Stimulated activated CD8-positive, alpha-beta memory T cell treated with anti-CD3 and anti-CD28 coated beads, Interleukin-4, amount 100 ng/mL, for 1 hour (primary cell): Measurements from ENCODE around the gene LRRC1.
"Not testable (repeated sequence)": the region's sequence is repeated elsewhere in the genome, so short reads cannot be mapped to it uniquely, and the experiment has no call there.

Experiments
- DNase-seq, 2 donors: peaks; one replicate each; pipeline ENCODE4 v3.0.0-alpha.2; 2020; ENCODE audit warnings: low read depth in 2 of 2, low spot score in 1 of 2

The LRRC1 gene

DNA sequence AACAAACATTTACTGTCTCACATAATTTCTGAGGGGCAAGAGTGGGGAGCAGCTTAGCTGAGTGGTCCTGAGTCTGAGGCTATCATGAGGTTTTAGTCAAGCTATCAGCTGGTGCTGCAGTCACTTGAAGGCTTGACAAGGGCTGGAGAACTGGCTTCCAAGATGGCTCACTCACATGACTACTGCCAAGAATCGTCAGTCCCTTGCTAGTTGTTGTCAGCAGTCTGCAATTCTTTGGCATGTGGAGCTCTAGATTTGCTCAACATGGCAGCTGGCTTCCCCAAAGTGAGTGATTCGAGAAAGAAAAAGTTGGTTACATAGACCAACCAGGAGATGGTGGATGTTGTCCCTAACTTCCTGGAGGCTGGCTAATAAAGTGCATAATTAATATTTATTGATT is 2.8 kb upstream of the LRRC1 start:
- no peak for DNase-seq

DNA sequence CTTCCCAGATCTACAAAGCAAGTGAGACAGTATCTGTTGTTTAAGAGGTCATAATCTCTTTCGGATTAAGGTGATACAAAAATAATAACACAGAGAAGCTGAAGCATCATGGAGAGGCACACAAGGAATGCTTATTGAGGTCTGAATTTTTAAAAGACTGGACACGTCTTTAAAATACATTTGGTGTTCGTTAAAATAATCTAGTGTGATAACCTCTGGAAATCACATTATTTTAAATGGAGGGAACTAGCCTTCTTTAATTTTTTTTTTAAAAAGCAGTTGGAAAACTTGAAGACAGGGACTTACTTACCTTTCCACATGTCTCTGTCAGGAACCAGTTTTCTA is 1.9 kb upstream of the LRRC1 start:
- no peak for DNase-seq

DNA sequence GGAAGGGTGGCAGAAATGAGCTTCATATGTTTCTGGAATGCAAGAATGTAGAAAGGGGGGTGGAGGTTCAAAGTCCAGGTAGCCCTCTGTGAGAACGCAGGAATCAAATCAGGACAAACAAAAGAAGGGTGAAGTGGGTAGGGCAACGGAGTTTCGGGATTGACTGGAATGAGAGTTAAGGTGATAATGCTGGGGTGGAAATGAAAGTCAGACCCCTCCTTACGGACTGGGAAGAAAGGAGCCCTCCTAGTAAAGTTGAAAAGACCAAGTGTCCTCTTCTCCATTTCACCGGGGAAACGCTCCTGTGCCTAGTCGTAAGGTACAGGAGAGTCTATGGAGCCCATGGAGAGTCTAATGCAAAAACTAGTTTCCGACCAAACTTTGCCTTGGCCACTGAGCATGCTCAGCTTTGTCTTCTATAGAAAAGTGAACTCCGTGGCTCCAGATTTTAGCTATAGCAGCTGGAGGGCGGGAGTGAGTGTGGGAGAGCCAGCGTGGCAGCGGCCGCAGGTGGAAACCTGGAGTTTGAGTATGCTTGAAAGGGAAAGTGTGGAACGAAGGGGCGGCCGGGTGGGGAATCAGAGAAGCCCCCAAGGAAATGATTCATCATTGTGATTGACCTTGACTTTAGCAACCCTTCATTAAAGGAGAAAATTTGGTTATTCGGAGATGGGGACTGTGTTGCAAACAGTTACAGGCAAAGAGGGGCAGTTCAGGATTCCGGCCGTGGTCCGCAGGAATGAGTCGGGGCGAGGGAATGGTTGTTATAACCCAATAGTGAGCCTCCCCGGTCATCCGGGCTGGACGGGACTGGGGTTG is 1.3 kb upstream of the LRRC1 start:
- DNase-seq, result no peak

DNA sequence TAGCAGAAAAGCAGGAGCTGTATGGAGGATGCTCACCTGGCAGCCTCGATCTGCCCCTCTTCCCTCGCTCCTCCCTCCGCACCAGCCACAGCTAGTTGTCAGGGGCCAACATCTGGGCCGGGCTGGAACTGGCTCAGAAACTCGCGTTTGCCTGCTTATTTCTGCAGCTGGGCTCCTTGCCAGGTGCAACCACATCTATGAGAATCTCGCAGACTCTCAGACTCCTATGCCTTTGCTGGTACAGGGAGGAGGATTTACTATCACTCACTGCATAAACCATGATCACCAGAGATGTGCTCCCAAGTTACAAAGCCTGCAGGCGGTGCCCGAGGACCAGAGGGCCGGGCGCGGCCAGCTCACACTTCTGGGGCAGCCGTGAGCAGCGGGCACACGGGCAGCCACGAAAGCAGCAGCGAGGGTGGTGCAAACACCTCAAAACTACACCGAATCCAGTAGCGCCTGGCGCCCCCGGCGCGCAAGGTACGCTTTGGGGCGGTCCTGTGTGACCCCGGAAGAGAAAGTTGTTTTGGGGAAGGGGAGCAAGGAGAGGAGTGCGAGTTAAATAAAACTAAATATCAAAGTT is 577 bp upstream of the LRRC1 start:
- DNase-seq, result peak in 1 of 2 donors; percentile 35

DNA sequence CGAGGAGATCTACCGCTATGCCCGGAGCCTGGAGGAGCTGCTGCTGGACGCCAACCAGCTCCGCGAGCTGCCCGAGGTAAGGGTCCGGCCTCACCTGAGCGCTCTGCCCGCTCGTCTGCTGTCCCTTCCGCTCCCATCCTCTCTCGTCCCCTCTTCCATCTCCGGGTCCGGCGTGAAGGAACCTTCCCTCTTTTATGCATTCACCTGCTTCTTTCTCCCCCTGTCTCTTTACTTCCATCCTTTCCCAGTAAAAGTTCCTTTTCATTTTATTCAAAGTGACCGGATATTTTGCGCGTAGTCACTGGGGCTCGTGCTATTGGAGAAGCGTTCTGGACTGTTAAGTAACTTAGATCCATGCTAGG is 516 bp downstream of the LRRC1 start:
- DNase-seq, result no peak

DNA sequence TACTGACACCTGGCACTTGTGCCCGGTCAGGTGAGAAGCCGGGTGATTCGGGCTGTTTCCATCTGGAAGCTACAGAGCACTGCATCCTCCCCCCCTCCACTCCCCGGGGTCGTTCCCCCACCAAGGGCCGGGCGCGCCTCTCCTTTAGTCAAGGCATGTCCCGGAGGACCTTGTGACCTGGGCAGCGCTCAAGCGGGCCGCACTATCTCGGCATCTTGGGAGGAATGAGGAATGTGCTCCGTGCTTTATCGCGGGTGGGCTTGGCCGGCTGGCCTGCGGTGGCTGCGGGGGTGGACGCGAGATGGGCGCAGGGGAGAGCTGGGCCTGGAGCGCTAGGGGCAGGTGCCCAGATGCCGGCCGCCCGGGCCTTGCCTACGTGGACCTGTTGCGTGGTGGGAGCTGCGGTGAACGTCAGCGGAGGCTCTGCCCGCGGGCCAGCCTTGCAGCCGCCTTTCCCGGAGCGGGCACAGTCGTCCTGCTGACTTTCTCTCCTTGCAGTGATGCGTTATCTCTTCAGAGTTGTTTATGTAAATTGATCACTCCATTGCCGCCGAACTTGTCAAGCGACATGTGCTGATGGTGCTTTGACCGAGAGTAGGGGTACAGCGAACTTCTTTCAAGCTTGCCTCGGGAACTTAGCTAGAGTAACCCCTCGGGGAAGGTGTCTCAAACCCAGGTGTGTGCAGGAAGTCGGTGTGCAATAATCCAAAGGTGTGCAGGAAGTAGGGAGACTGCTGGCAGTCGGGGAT is 1.1 kb downstream of the LRRC1 start:
- no peak for DNase-seq

DNA sequence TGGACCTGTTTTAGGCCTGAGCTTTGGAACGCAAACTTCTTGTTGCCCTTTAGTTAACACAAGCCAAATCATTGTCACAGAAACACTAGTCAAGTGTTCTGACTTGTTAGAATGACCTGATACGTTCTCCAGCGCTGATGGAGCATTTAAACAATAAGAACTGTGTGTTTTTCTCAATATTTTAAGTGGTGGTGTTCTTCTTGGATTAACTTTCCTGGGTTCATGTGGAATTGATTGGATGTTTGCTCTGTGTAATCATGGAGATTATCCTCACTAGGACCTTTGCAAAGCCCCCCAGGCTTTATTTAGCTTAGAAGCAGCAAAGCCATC is 1.6 kb downstream of the LRRC1 start:
- no peak for DNase-seq

DNA sequence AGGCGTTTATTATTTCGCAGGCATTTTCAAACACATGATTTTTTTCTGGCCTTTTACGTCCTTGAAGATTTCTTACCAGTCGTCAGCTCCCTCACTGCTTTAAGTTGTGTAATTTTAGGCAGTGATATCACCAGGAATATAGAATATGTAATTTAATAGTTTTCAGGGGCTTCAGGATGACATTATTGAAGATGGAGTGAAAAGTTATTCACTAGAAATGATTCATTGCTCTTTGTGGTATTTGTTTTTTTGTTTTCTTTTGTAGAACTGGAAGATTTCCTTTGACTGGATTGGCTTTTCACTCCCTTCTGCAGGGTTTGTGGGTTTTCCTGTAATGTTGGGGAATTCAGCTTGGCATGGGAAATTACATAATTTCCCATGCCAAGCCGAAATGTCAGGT is 2.0 kb downstream of the LRRC1 start:
- no peak for DNase-seq

DNA sequence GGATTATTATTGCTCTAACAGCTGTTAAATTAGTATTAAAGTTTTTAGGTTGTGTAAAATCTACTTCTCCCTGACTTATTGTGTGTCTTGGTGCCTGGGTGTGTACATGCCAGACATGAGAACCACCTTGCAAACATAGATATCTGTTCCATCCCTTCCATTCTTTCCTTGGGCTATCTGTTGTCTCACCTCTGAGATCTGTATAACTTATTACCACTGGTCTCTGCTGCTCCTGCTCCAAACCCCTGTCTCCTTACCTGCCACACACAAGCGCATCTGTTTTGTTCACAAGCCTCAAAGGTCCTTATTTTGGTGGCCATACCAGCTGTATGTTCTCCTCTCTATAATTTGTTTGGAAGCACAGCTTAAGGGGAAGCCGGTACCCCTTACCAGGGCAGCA is 2.5 kb downstream of the LRRC1 start:
- no peak for DNase-seq

DNA sequence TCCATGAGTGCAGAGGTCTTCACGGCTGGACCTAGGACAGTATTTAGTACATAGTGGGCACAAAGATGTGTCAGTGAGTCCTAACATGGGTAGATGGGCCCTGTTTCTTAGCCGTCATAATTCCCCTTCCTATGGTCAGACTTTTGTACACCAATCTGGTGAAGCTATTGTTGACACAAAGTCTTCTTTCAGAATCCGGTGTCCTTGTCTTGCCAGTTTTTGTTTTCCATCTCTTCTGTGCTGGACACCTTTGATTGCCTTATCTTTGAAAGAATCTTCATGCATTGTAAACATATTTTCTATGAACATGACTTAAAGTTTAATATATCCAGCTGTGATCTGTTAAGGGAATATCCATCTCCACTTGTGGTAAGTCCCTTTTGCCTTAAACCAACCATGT is 4.5 kb downstream of the LRRC1 start:
- DNase-seq, result no peak

DNA sequence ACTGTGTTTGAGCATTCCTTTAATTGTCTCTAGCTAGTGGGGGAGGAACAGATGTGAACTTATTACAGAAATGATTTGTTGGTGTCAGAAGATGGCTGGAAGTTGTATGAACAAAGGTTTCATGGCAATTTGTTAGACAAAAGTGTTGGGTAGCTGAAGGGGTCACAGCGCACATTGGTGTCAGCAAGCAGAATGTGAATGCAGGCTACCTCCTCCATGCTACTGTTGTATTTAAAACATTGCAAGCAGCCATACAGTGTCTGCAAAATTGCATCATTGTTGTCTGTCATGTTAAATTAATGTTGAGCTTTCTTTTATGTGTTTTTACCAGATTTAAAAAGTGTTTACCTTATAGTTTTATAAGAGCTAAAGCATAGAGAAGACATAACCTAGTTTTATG is 6.2 kb downstream of the LRRC1 start:
- no peak for DNase-seq

DNA sequence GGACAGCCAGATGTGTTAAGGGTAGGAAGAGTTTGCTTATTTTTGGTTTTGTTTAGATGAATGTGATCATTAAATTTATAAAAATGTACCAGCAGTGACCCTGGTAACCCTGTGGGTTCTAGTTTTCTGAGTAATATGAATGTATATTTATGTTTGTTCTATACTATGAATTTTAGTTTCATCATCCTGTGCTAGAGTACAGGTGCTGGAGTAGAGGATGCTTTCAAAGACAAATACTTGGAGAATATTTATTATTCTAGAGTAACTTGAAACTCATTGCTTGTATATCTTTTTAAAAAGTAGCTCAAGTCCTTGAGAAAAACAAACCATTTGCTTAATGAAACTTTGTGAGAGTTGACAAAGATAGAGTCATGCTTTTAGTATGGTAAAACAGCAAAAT is 7.8 kb downstream of the LRRC1 start:
- no peak for DNase-seq

DNA sequence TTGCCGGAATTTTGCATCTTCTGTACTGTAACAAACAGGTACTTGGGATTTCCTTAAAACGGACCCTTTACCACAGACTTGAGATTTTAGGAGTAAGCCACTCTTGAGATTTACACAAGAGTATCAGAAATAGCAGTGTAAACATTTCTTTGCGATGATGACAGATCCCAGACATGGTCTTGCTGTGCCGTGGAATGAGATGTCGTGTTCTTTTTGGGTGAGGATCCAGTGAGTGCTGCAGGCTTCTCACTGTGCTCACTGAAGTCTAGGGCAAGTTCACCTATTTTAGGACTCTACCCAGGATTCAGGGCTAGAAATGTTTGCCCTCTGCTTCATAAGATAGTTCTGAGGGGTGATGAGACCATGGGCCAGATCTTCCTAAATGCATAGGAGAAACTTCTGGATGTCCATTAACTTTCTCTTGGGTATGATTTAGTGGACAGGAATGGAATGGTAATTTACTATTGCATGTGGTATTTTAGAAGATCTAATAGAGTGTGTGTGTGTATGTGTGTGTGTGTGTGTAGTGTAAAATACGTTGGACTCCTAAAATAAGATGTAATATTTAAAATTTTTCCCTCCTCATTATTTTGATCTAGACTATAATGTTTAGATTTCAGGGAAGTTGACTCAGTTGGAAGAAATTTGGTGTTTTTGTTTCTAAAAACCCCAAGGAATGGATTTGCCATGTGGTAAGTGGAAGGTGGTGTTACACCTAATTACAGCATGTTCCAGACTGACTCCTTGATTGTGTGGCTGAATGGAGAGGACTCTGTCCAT is 8.5 kb downstream of the LRRC1 start:
- no peak for DNase-seq

DNA sequence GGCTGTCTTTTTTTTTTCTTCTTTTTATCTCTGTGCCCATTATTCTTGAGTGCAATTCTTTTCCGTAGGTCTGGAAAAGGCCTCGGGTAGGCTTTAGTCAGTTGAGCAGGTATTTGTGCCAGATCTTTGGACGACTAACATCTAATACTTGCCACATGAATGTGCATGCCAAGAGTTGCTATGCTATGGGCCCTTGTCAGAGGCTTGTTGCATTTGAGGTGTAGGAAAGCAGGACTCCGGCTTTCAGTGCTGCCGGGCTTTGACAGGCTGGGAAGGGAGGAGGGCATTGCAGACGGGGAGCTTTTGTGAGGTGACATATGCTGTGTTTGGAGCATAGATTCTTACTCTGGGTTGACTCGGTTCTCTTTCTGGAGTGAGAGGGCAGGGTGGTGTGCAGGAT is 10.2 kb downstream of the LRRC1 start:
- DNase-seq, result no peak

DNA sequence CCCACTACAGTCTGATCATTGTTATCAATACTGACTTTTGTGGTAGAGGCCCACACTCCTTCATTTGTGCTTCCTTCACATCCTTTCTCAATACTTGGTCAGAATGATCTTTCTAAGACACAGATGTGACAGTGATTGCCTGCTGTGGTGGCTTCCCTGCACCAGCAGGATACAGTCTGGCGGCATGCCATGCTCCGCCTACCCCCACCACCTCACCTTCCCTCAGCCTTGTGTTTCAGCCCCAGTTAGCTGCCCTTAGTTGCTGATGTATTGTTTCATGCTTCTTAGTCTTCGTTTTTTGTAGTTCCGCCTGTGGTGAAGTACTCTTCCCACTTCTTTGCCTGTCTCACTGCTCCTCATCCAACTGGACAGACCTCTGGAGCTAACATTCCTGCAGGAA is 10.9 kb downstream of the LRRC1 start:
- DNase-seq, result no peak

DNA sequence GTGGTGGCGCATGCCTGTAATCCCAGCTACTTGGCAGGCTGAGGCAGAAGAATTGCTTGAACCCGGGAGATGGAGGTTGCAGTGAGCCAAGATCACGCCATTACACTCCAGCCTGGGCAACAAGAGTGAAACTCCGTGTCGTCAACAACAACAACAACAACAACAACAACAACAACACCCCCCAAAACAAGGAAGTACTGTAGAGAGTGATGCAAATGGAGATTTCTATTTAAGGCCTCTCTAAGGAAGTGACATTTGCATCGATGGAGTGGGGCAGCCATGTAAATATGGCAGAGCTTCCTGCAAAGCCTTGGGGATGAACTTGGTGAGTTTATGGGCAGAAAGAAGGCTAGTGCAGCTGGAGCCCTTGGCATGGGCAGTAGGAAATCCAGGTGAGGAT is 12.8 kb downstream of the LRRC1 start:
- not testable (repeated sequence) for DNase-seq

DNA sequence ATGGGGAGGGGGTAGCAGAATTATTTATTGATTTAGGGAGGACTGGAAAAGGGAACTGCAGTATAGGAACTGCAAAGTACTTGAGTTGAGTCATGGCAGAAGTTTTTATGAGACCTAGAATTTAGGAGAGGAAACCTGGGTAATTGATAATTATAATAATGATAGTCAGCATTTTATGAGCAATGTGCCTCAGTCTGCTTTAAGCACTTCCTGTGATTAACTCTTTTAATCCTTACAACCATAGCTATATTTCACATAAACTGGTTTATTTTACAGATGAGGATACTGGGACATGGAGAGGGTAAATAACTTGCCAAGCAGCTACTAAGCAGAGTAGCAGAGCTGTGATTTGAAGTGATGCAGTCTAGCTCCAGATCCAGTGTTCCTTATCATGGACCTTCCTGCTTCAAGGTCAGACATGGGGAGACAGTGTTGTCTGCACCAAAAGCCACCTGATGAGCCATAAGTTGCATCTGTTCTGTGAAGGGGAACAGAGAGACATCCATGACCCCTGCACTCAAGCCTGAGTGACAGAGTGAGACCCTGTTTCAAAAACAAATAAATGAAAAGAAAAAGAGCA is 13.6 kb downstream of the LRRC1 start:
- DNase-seq, result no peak

DNA sequence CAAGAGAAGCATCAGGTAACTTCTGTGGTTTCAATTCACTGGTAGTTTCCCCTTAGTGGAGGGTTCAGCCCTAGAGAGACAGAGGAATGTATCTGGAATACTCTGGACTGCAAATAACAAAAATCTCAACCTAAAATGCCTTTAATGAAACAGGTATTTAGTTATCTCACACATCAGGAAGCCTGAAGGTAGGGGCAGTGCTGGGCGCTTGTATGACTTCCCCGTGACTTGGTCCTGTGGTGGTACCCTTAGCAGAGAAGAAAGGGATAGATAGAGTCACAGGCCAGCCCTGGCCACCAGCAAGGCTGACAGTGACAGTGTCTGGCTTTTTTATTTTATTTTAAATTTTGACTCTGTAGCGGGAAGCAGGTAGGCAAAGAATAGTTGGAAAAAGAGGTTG is 14.9 kb downstream of the LRRC1 start:
- DNase-seq, result no peak

DNA sequence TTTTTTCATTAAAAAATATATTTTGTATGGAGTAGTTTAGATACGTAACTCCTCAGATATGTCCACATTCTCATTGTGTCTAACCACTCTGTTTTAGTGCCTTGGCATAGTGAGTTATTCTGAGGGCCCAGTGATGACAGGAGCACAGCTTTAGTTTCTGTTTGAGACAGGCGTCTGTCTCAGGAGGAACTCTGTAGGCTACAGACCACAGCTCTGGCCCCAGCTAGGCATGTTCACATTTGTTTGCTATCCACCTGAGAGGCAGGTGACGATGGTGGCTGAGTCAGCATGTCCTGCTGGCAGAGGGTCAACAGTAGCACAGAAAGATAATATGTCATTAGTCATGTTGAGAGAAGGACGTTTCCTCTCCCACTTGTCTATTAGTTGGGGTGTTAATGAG is 16.3 kb downstream of the LRRC1 start:
- no peak for DNase-seq

DNA sequence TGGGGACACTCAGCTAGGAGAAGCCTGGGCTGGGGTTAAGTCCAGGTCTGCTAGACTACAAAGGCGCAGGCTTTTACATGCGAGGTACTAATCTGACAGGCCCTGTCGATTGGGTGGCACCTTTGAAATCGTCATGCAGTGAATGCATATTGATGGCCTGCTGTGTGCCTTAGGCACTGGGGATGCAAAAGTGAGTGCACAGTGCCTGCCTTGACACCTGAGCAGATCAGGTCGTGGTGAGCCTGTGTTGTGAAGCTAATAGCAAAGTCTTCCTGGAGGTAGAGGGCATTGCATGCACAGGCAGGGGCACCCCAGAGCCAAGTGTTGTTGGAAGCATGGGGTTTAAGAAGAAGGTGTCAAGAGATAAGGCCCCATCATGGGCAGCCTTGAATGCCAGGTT is 16.9 kb downstream of the LRRC1 start:
- no peak for DNase-seq

DNA sequence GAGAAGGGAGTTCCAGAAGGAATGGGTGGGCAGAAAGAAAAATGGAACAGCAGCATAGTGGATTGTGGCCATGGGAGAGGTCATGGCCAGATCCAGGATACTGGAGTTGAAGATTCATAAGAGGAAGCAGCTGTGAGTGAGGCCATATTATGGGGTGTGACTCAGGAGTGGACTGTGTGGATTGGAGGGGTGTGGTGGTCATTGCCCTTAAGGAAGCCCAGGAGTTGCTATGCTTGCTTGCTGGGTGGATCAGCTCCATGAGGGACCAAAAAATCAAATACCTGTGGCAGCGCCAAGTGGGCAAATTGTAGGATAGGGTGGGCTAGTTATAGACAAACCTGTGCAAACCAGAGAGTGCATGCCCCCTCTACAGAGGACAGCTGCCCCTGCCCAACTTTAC is 18.3 kb downstream of the LRRC1 start:
- DNase-seq, result no peak

DNA sequence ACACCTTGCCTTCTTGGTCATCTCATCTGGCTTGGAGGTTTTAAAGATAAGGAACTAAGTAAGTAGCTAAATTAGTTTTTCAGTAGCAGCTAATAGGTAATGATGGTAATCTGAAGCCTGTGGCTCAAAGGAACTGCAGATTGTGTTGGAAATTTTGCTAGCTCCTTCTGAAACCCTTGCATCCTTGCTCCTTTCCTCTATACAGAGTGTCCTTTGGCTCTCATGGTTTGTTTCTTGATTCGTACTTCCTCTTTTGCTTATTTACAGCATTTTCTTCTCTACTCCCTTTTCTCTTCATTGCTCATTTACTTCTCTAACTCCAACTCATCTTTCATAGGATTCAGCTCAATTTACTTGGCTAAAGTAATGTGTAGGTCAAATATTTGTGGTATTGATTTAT is 19.0 kb downstream of the LRRC1 start:
- DNase-seq, result no peak
